GM12878 (cell line): ENCODE results near the gene VIPR1. TPM values are rescaled to one million over a fixed set of nuclear protein-coding genes. Genes with fewer than 3 reads are reported as not detected.

ENCODE experiments used
- ATAC-seq: fragments of 200-7000 bp; cut with Tn5 transposase; 3 replicates; pipeline ENCODE4 v1.9.1; 2020; ENCODE audit warnings: mild to moderate bottlenecking, moderate library complexity
- BruUV-seq: library from RNA; stranded (reverse); fragments of 400-500 nt; replicated peaks from 2 replicates; lab custom pipeline; 2021; lab: Mats Ljungman, UMichigan
- CTCF ChIA-PET: fragments of 300-600 bp; sonication (Branson Sonifier 250); formaldehyde crosslinking; extraction: SDS; loops from one replicate; lab custom pipeline; 2021; ENCODE audit warnings: inconsistent platforms; lab: Yijun Ruan, JAX
- POLR2A ChIA-PET: fragments of 350-600 bp; formaldehyde crosslinking; extraction: SDS; loops from one replicate; lab custom pipeline; 2021; ENCODE audit warnings: inconsistent platforms; lab: Charles Lee
- RAD21 ChIA-PET: fragments of 300-600 bp; sonication (Branson Sonifier 250); formaldehyde crosslinking; loops from one replicate; lab custom pipeline; 2023; ENCODE audit warnings: antibody characterized with exemption; ENCODE audit not compliant: unreplicated experiment; lab: Charles Lee
- SMC1A ChIA-PET: fragments of 300-600 bp; sonication (Branson Sonifier 250); formaldehyde crosslinking; loops from one replicate; lab custom pipeline; 2023; ENCODE audit not compliant: unreplicated experiment, uncharacterized antibody; lab: Charles Lee
- DNase-seq: peaks from one replicate; pipeline ENCODE4 v3.0.0-alpha.2; 2011; ENCODE audit warnings: low read depth, low spot score
- FAIRE-seq: peaks from 3 replicates; lab custom pipeline; 2011; peaks lifted over from hg19 to GRCh38; lab: Jason Lieb, UNC
- H2AFZ ChIP-seq: 2 replicates; pipeline ENCODE4 v1.6.0; 2011; ENCODE audit warnings: low read depth, low read length, control low read depth; ENCODE audit not compliant: control insufficient read depth
- H3K27ac ChIP-seq: 2 replicates; pipeline ENCODE4 v1.5.1; 2011; ENCODE audit warnings: control low read depth; ENCODE audit not compliant: control insufficient read depth, insufficient read depth
- H3K27me3 ChIP-seq, 2 experiments: replicated peaks in 1 of 2; 2 replicates each; pipeline versions ENCODE4 v1.6.0 to v1.6.1; 2011; ENCODE audit warnings: low read length in 1 of 2; ENCODE audit not compliant: control insufficient read depth in 2 of 2, insufficient read depth in 2 of 2
- H3K36me3 ChIP-seq, 2 experiments: 2 replicates each; pipeline ENCODE4 v1.5.1; 2011; ENCODE audit warnings: low read length in 1 of 2; ENCODE audit not compliant: control insufficient read depth in 2 of 2, insufficient read depth in 2 of 2
- H3K4me1 ChIP-seq: 2 replicates; pipeline ENCODE4 v1.6.1; 2011; ENCODE audit warnings: mild to moderate bottlenecking, low read length, moderate library complexity, mixed read lengths; ENCODE audit not compliant: control insufficient read depth, insufficient read depth
- H3K4me2 ChIP-seq: 2 replicates; pipeline ENCODE4 v1.6.0; 2011; ENCODE audit warnings: control low read depth; ENCODE audit not compliant: control insufficient read depth, insufficient read depth
- H3K4me3 ChIP-seq: fragments of 200-600 bp; sonication (generic); 2 replicates; pipeline ENCODE4 v1.5.1; 2016
- H3K79me2 ChIP-seq: 2 replicates; pipeline ENCODE4 v1.6.0; 2011; ENCODE audit warnings: low read length; ENCODE audit not compliant: control insufficient read depth, insufficient read depth
- H3K9ac ChIP-seq: 2 replicates; pipeline ENCODE4 v1.8.0; 2011; ENCODE audit warnings: low read length, control low read depth, mixed read lengths; ENCODE audit not compliant: control insufficient read depth, insufficient read depth
- H3K9me3 ChIP-seq: replicated peaks from 3 replicates; pipeline ENCODE4 v1.5.1; 2011; ENCODE audit warnings: mild to moderate bottlenecking, low read length; ENCODE audit not compliant: control insufficient read depth, insufficient read depth
- H4K20me1 ChIP-seq: 2 replicates; pipeline ENCODE4 v1.6.0; 2011; ENCODE audit not compliant: control insufficient read depth, insufficient read depth
- CBFB ChIP-seq: IDR thresholded peaks from 2 replicates; pipeline ENCODE4 v1.6.1; 2016; ENCODE audit warnings: antibody characterized with exemption, low read depth
- CEBPB ChIP-seq, 2 experiments: fragments of 150-350 bp in 1 of 2; IDR thresholded peaks; 2 replicates each; pipeline ENCODE4 v1.6.1; 2012 to 2014; ENCODE audit warnings: low read depth in 2 of 2, low read length in 2 of 2, borderline replicate concordance in 1 of 2, inconsistent platforms in 1 of 2
- CTCF ChIP-seq, 3 experiments: IDR thresholded peaks in 2 of 3; conservative IDR thresholded peaks in 1 of 3; 2 replicates each; pipeline ENCODE4 v1.5.1; 2011; ENCODE audit warnings: low read depth in 3 of 3, low read length in 3 of 3, mild to moderate bottlenecking in 3 of 3, control low read depth in 2 of 3, moderate library complexity in 2 of 3, inconsistent platforms in 1 of 3, mixed read lengths in 1 of 3; ENCODE audit not compliant: control insufficient read depth in 2 of 3, insufficient read depth in 1 of 3; ENCODE audit errors: extremely low read depth in 1 of 3
- HSF1 ChIP-seq: fragments of 150-350 bp; IDR thresholded peaks from 2 replicates; pipeline ENCODE4 v1.6.1; 2014; ENCODE audit warnings: mild to moderate bottlenecking, low read depth, low read length
- NBN ChIP-seq: fragments of 450-650 bp; IDR thresholded peaks from 2 replicates; pipeline ENCODE4 v1.6.1; 2016
- NR2C1 ChIP-seq: fragments of 450-650 bp; IDR thresholded peaks from 2 replicates; pipeline ENCODE4 v1.6.1; 2017; ENCODE audit warnings: antibody characterized with exemption, mild to moderate bottlenecking, moderate library complexity
- NR2F1 ChIP-seq: fragments of 450-650 bp; conservative IDR thresholded peaks from 2 replicates; pipeline ENCODE4 v1.6.1; 2017; ENCODE audit warnings: mild to moderate bottlenecking
- POLR2AphosphoS5 ChIP-seq: IDR thresholded peaks from 2 replicates; pipeline ENCODE4 v1.6.1; 2011; ENCODE audit warnings: mild to moderate bottlenecking, low read length, inconsistent platforms
- RAD21 ChIP-seq: IDR thresholded peaks from 2 replicates; pipeline ENCODE4 v1.6.1; 2011; ENCODE audit warnings: mild to moderate bottlenecking, low read depth, low read length, moderate library complexity; ENCODE audit not compliant: insufficient read depth
- RAD51 ChIP-seq: fragments of 450-650 bp; IDR thresholded peaks from 2 replicates; pipeline ENCODE4 v1.6.1; 2016; ENCODE audit warnings: moderate library complexity, mild to moderate bottlenecking, inconsistent platforms
- RB1 ChIP-seq: fragments of 450-650 bp; formaldehyde crosslinking; IDR thresholded peaks from 2 replicates; pipeline ENCODE4 v1.6.1; 2017; ENCODE audit warnings: mild to moderate bottlenecking, borderline replicate concordance
- SMC3 ChIP-seq: IDR thresholded peaks from 2 replicates; pipeline ENCODE4 v1.6.1; 2011; ENCODE audit warnings: low read length, improper control_type of control experiment, borderline replicate concordance
- SP1 ChIP-seq: IDR thresholded peaks from one replicate; pipeline ENCODE4 v1.6.1; 2011; ENCODE audit warnings: low read depth, low read length
- USF1 ChIP-seq: IDR thresholded peaks from 2 replicates; pipeline ENCODE4 v1.6.1; 2011; ENCODE audit warnings: borderline replicate concordance, low read depth, mild to moderate bottlenecking, moderate library complexity, mixed read lengths, low read length; ENCODE audit not compliant: insufficient read depth; ENCODE audit errors: extremely low read length
- ZNF592 ChIP-seq: fragments of 450-650 bp; IDR thresholded peaks from 2 replicates; pipeline ENCODE4 v1.6.1; 2017; ENCODE audit warnings: mild to moderate bottlenecking, moderate library complexity
- WGBS: methylation state at CpG from one replicate; pipeline ENCODE4 v1.1.6; 2016; ENCODE audit warnings: low lambda C conversion rate; ENCODE audit not compliant: insufficient replicate concordance, insufficient coverage; ENCODE audit errors: missing lambda C conversion rate; 5-methylcytosine and 5-hydroxymethylcytosine counted together
- in situ Hi-C: fragments of 300-500 bp; cut with MboI; formaldehyde crosslinking; loops from 9 replicates; pipeline ENCODE4 v1.14.3; 2018; ENCODE audit warnings: mixed read lengths
- intact Hi-C: fragments of 100-400 bp; cut with micrococcal nuclease; formaldehyde crosslinking; loops from one replicate; pipeline ENCODE4 v1.14.2; 2022; ENCODE audit not compliant: unreplicated experiment
- polyA plus RNA-seq, 11 experiments: library from polyadenylated mRNA; depleted of rRNA in 4 of 11; unstranded in 6 of 11; stranded (reverse) in 5 of 11; fragments of >200 nt; fragmentation: Nextera tagmentation in 4 of 11; fragmentation: Illumina TruSeq in 1 of 11; extraction: Ambion mirVana in 4 of 11; extraction: Trizol in 1 of 11; gene quantifications; 1 replicate in 1 of 11; 2 replicates in 10 of 11; pipeline versions ENCODE4 v1.2.1 to v1.2.3, GENCODE V29; 2011 to 2016; ENCODE audit warnings: inconsistent platforms in 2 of 11, missing spikeins in 2 of 11, low read depth in 1 of 11
- total RNA-seq, 4 experiments: library from RNA; depleted of rRNA in 3 of 4; stranded (reverse); fragments of >200 nt in 3 of 4; fragmentation: Illumina TruSeq in 1 of 4; extraction: Trizol in 1 of 4; gene quantifications; 2 replicates each; pipeline versions ENCODE4 v1.2.1 to v1.2.3, GENCODE V29; 2013 to 2021

VIPR1 gene
- total and polyA plus RNA-seq, 10 of the 15 experiments (the other 5 are each of a cell fraction or from before 2014, with no cell fraction given) = 0.03 to 0.28 (median 0.12) TPM; not detected in 6

- RAD21 ChIA-PET = interaction anchor here (1.1 kb wide), 1 partner anchor 12 kb away, joined by 5 read pairs; no protein-coding TSS in a partner anchor
- H2AFZ ChIP-seq = peak overlapping the region; percentile 94
- no peak overlapping the region; the same call in 1 of the 2 replicates for H3K9ac ChIP-seq
Measured at GRCh38 chr3:42501681-42502428, 588 bp upstream of the VIPR1 start.

More at GRCh38 chr3:42501681-42502428, 588 bp upstream of the VIPR1 start:
- SMC1A ChIA-PET = no interaction called here
- no peaks in the 10 kb centered on the region for H3K36me3 ChIP-seq
- CTCF ChIA-PET = interaction anchor here (0.9 to 2.0 kb wide), 3 partner anchors 10 to 256 kb away, joined by 3 to 4 read pairs (median 3); no protein-coding TSS in a partner anchor
- no peak for DNase-seq
- WGBS = 1% methylated on average over 40 of the region's 46 CpGs
- BruUV-seq = no TSS peak
- POLR2A ChIA-PET = no interaction called here
- H3K27ac ChIP-seq = no peak overlapping the region
- no peak for FAIRE-seq
- peak overlapping the region; percentile 87 for H3K4me3 ChIP-seq
- H3K4me2 ChIP-seq = peak overlapping the region; percentile 100
- intact Hi-C loops = no loop called here
- in situ Hi-C loops = no loop called here
- peak; percentile 69 for ATAC-seq
- H3K79me2 ChIP-seq = no peaks in the 10 kb centered on the region
- H3K9me3 ChIP-seq = no peaks in the 10 kb centered on the region
- no peaks in the 10 kb centered on the region for H4K20me1 ChIP-seq
- H3K4me1 ChIP-seq = peaks cover 6% of the 10 kb centered on the region; the same call in 1 of the 2 replicates
- TF ChIP-seq NR2F1 (peak; percentile 46; the same call in 1 of the 2 replicates), NR2C1 (no peak), USF1 (no peak), RB1 (no peak), ZNF592 (no peak), NBN (no peak), RAD21 (peak; percentile 26; the same call in 1 of the 2 replicates), HSF1 (no peak), CTCF (IDR thresholded peaks at IDR 0.05 in 2 of 3, conservative IDR thresholded peaks at IDR 0.05 in 1 of 3; ENCODE audit: control insufficient read depth in 2 of 3, extremely low read depth in 1 of 3, insufficient read depth in 1 of 3, low read depth in 3 of 3, low read length in 3 of 3) (peak; percentile 41 to 50 (median 41); a peak in 5 of 6 replicates), RAD51 (no peak), CEBPB (IDR thresholded peaks at IDR 0.05; ENCODE audit: borderline replicate concordance in 1 of 2, low read depth in 2 of 2, low read length in 2 of 2) (no peak), POLR2AphosphoS5 (no peak), SMC3 (peak; percentile 12; the same call in 1 of the 2 replicates), CBFB (no peak), SP1 (no peak)
- peaks cover 6 to 13% of the 10 kb centered on the region in 2 experiments for H3K27me3 ChIP-seq
